Left lung (tissue), 10 donors: ENCODE data around the gene KCNF1. TPM values are rescaled to one million over a fixed set of nuclear protein-coding genes. Genes with fewer than 3 reads are reported as not detected.

ENCODE experiments used
- ATAC-seq: fragments of 200-7000 bp; cut with Tn5 transposase; one replicate; pipeline ENCODE4 v1.9.1; 2020; ENCODE audit warnings: moderate library complexity
- DNase-seq, 4 donors: peaks; one replicate each; pipeline ENCODE4 v3.0.0-alpha.2; 2013 to 2020
- H3K27ac ChIP-seq, 2 donors: fragments of 200-600 bp; sonication (generic) in 1 of 2; one replicate each; pipeline versions ENCODE4 v1.5.0 to v1.8.0; 2020 to 2021
- H3K27me3 ChIP-seq, 2 donors: fragments of 200-600 bp; sonication (generic) in 1 of 2; one replicate each; pipeline versions ENCODE4 v1.5.0 to v1.8.0; 2020 to 2021
- H3K36me3 ChIP-seq, 2 donors: fragments of 200-600 bp; sonication (generic) in 1 of 2; one replicate each; pipeline versions ENCODE4 v1.5.0 to v1.8.0; 2020 to 2021
- H3K4me1 ChIP-seq, 2 donors: fragments of 200-600 bp; one replicate each; pipeline ENCODE4 v1.8.0; 2021
- H3K4me3 ChIP-seq, 2 donors: fragments of 200-600 bp; sonication (generic) in 1 of 2; one replicate each; pipeline versions ENCODE4 v1.5.0 to v1.8.0; 2020 to 2021; ENCODE audit warnings: mild to moderate bottlenecking in 1 of 2
- H3K9me3 ChIP-seq, 2 donors: fragments of 200-600 bp; sonication (generic) in 1 of 2; one replicate each; pipeline versions ENCODE4 v1.5.0 to v1.8.0; 2020 to 2021
- intact Hi-C, 2 donors: fragments of 100-400 bp; cut with DNase I; formaldehyde crosslinking; loops; one replicate each; pipeline versions ENCODE4 v1.11.2 to v1.14.2; 2022
- polyA plus RNA-seq, 6 donors: library from polyadenylated mRNA; unstranded; fragments of 120-200 nt; gene quantifications; one replicate each; pipeline ENCODE4 v1.2.1, GENCODE V29; 2013; ENCODE audit not compliant: insufficient read length in 6 of 6
- total RNA-seq, 2 donors: library from RNA; stranded (reverse); fragmentation: NEBNext Ultra II Directional; extraction: Animal tissue kit (Norgen Biotek cat#: 25700); gene quantifications; one replicate each; pipeline ENCODE4 v1.2.1, GENCODE V29; 2021
- TF ChIP-seq, protein P1 (sequence below), 2 donors: fragments of 200-600 bp; sonication (generic) in 1 of 2; IDR thresholded peaks; one replicate each; pipeline versions ENCODE4 v1.5.0 to v1.8.0; 2021; ENCODE audit warnings: antibody characterized with exemption in 2 of 2
- donor health status: DM: no; HTN: yes; CAD: no.
- donor health status: DM: no; HTN: no; CAD: no.

KCNF1 gene
- total and polyA plus RNA-seq, 8 donors, result 0.98 to 2.5 (median 1.8) TPM; not detected in 2

DNA sequence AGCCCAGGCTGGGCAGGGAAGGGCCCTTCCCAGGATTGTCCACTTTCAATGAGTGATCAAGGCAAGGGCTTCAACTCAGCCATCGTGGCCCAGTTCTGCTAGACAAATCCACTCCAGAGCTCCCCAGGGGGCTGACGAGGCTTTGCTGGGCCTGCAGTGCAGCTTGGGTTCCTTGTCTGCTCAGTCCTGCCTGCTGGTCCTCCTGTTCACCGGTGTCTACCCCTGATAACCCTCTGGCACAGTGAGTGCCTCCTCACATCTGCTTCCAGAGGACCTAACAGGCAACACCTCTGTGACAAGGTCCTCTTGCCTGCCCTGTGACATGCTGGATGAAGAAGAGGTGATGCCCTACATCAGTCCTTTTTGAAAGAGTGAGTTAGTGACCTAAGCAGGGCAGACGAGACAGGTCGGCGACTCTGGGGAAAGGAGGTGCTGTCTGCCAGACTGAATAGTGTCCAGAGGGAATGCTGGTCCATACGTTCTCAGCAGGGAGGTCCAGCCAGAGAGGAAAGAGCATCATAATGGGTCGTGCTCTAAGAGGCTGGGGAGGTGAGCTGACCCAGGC, 20.9 kb upstream of the KCNF1 start:
- Histone ChIP-seq H3K4me3 (no peak overlapping the region), H3K36me3 (no peaks in the 10 kb centered on the region), H3K4me1 (no peaks in the 10 kb centered on the region), H3K9me3 (no peaks in the 10 kb centered on the region), H3K27me3 (peaks cover 0 to 26% of the 10 kb centered on the region in 2 donors), H3K27ac (no peak overlapping the region)
- intact Hi-C loops, result no loop called here
- DNase-seq (no peak), ATAC-seq (no peak)
- TF ChIP-seq, protein P1, sequence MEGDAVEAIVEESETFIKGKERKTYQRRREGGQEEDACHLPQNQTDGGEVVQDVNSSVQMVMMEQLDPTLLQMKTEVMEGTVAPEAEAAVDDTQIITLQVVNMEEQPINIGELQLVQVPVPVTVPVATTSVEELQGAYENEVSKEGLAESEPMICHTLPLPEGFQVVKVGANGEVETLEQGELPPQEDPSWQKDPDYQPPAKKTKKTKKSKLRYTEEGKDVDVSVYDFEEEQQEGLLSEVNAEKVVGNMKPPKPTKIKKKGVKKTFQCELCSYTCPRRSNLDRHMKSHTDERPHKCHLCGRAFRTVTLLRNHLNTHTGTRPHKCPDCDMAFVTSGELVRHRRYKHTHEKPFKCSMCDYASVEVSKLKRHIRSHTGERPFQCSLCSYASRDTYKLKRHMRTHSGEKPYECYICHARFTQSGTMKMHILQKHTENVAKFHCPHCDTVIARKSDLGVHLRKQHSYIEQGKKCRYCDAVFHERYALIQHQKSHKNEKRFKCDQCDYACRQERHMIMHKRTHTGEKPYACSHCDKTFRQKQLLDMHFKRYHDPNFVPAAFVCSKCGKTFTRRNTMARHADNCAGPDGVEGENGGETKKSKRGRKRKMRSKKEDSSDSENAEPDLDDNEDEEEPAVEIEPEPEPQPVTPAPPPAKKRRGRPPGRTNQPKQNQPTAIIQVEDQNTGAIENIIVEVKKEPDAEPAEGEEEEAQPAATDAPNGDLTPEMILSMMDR (IDR thresholded peaks at IDR 0.05), result no peak

DNA sequence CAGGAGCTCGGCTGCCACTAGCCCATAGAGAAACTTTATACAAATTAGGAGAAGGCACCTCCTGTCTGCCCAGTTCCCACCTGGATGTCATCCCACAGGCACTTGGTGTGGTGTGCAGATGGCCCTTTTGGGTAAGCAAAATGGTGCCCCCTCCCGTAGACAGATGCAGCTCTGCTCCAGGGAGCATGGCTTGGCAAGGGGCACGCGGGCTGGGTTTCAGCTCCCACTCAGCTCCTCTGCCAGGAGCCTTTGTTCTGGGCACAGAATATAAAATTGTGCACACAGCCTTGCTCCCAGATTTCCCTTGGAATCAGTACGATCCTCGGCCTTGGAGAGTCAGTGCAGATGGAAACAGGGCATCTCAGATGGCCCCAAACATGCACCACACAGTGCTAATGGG, 20.3 kb upstream of the KCNF1 start:
- no peaks in the 10 kb centered on the region for H3K4me1 ChIP-seq
- ATAC-seq (no peak), DNase-seq (no peak)
- peaks cover 0 to 26% of the 10 kb centered on the region in 2 donors for H3K27me3 ChIP-seq
- no peaks in the 10 kb centered on the region for H3K9me3 ChIP-seq
- H3K27ac ChIP-seq, result no peak overlapping the region
- no peaks in the 10 kb centered on the region for H3K36me3 ChIP-seq
- no peak overlapping the region for H3K4me3 ChIP-seq
- intact Hi-C loops, result no loop called here
- TF ChIP-seq, protein P1 (IDR thresholded peaks at IDR 0.05), result no peak

DNA sequence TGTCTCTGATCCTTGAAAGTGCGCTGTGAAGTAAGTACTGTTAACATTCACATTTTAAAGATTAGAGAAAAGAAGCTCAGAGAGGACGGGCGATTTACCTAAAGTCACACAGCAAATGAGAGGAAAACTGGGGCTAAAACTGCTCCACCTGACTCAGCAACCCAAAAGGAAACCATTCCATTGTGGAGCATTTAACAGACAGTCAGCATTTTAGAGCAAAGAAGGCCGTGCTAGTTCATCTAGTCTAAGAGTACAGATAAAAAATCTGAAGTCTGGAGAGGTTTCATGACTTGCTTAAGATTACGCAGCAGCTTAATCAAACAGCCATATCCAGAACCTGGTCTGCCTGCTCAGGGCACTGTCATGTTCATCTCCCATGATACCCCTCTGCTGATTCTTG, 19.9 kb upstream of the KCNF1 start:
- no peak for DNase-seq
- Histone ChIP-seq H3K27ac (no peak overlapping the region), H3K36me3 (no peaks in the 10 kb centered on the region), H3K9me3 (no peaks in the 10 kb centered on the region), H3K4me1 (no peaks in the 10 kb centered on the region), H3K4me3 (no peak overlapping the region), H3K27me3 (peaks cover 0 to 26% of the 10 kb centered on the region in 2 donors)
- TF ChIP-seq, protein P1 (IDR thresholded peaks at IDR 0.05), result no peak
- intact Hi-C loops, result no loop called here
- ATAC-seq, result no peak

DNA sequence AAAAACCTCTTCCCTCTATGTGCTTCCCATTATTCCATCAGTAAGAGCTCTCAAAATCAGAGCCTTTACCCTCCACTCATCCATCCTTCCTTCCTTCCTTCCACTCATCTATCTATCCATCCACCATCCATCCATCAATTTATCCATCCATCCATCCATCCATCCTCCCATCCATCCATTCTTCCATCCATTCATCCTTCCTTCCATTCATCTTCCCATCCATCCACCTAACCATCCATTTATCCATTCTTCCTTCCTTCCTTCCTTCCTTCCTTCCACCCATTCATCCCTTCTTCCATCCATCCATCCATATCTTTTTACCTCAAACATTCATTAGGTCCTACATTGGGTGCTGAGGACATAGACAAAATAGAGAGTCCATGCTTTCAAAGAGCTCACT, 19.4 kb upstream of the KCNF1 start:
- H3K9me3 ChIP-seq, result no peaks in the 10 kb centered on the region
- peaks cover 0 to 25% of the 10 kb centered on the region in 2 donors for H3K27me3 ChIP-seq
- intact Hi-C loops, result no loop called here
- DNase-seq (no peak), ATAC-seq (no peak)
- TF ChIP-seq, protein P1 (IDR thresholded peaks at IDR 0.05), result no peak
- H3K4me3 ChIP-seq, result no peak overlapping the region
- no peaks in the 10 kb centered on the region for H3K36me3 ChIP-seq
- no peaks in the 10 kb centered on the region for H3K4me1 ChIP-seq
- H3K27ac ChIP-seq, result no peak overlapping the region

DNA sequence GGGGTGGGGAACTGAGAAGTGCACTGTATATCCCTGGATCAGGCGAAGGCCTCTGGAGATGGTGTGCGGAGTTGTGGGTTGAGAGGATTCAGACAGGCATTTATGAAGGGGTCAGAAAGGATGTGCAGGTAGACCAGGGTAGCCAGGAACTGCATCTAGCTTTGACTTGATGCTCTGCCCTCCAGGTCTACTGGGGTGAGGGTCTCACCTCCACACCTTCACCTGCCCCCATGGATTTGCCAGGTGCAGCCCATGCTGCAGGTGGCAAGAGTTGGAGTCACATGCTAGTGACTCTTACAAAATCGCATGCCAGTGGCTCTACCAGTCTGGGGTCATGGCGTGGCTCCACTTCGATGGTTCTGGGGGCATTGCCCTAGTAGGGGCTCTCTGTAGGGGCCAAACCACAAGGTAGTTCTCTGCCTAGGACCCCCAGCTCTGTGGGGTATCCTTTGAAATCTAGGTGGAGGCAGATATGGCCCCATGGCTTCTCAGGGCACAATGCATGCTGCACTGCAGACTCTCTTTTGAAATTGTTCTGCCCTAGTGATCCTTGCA, 18.9 kb upstream of the KCNF1 start:
- ATAC-seq (no peak), DNase-seq (no peak)
- peaks cover 0 to 19% of the 10 kb centered on the region in 2 donors for H3K27me3 ChIP-seq
- no peak overlapping the region for H3K4me3 ChIP-seq
- H3K9me3 ChIP-seq, result no peaks in the 10 kb centered on the region
- no peaks in the 10 kb centered on the region for H3K4me1 ChIP-seq
- no peaks in the 10 kb centered on the region for H3K36me3 ChIP-seq
- no peak overlapping the region for H3K27ac ChIP-seq
- TF ChIP-seq, protein P1 (IDR thresholded peaks at IDR 0.05), result no peak
- intact Hi-C loops, result no loop called here
